NCI-H187 treated with DMSO at 0.1 percent for 48 hours (cell line): Measurements from ENCODE around the gene SLC16A3.
"Not testable (repeated sequence)": the region's sequence is repeated elsewhere in the genome, so short reads cannot be mapped to it uniquely, and the experiment has no call there.

Experiments
- DNase-seq: peaks from one replicate; lab custom pipeline; 2025; lab: John Stamatoyannopoulos, UW

SLC16A3 gene

DNA sequence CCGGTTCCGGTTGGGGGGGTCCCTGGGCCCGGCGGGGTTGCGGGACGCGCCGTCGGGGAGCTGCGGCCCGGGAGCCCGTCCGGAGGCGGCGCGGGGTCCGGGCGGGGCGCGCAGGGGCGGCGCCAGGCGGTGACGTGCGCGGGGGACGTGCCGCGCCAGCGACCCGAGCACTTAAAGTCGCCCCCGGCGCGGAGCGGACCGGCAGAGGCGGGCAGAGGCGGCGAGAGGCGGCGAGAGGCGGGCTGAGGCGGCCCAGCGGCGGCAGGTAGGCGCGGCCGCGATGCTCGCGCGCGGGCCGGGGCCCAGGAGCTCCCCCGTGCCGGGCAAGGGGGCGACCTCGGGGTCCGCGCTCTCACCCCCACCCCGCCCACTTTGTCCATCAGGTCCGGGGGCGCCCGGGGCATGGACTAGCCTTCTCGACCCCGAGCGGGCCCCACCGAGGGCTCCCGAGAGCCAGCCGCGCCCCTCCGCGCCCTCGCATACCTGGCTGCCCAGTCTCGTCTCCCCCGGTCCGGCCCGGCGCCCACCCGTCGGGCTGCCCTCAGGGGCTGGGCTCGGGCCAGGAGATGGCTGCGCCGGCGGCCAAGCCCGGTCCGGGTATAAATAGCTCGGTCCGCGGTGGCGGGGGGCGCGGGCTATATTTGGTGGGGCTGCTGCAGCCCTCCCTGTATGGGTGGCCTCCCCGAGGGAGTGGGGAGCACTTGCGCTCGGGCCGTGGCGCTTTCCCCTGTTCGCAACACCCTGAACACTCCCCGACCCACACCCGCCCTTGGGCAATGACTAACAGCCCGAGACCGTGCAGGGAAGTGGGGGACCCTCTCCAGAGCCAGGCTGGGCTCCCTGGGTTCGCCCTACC lies at the start of gene SLC16A3:
SLC16A3 (plus strand) TSS at position 201 of the 856 bp plus-strand sequence. CDS start 6,967 bp downstream, outside the sequence.
- no peak for DNase-seq

DNA sequence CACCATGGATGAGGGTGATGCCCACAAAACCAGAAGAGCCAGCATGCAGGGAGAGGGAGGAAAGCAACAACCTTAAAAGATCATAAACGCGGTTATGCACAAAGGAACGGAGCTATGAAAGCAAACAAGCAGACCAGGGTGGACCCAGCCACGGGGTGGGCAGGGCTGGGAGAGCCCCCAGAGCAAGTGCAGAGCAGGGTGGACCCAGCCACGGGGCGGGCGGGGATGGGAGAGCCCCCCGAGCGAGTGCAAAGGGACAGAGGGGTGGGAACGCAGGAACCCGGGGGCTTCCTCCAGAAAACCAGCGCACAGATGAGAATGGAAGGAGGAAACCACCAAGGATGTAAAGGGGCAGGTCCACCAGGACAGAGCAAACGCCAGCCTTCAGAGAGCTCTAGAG lies 49.4 kb upstream of the SLC16A3 start:
- no peak for DNase-seq

GRCh38 chr17:82179946-82180475 lies 48.8 kb upstream of the SLC16A3 start:
- no peak for DNase-seq

GRCh38 chr17:82180776-82181528 lies 47.9 kb upstream of the SLC16A3 start:
- no peak for DNase-seq

DNA sequence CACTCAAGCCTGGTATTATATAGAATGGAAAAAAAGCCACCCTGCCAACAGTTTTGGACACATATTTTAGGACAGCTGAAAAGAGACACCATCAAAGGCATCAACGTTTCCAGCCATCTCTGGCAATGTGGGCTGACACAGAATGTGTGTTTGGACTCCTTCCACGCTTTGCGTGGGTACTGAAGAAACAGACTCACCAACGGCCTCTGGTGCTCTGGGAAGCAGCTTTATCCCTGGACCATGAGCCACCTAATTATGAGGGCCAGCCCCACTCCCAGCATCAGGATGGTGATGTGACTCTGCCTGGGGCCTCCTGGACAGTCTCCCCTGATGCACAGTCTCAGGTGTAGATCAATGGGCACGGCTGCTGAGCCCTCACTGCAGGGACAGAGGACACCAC lies 44.1 kb upstream of the SLC16A3 start:
- DNase-seq: no peak

- DNase-seq: no peak
These were observed 42.6 kb upstream of the SLC16A3 start for GRCh38 chr17:82186221-82186620.

DNA sequence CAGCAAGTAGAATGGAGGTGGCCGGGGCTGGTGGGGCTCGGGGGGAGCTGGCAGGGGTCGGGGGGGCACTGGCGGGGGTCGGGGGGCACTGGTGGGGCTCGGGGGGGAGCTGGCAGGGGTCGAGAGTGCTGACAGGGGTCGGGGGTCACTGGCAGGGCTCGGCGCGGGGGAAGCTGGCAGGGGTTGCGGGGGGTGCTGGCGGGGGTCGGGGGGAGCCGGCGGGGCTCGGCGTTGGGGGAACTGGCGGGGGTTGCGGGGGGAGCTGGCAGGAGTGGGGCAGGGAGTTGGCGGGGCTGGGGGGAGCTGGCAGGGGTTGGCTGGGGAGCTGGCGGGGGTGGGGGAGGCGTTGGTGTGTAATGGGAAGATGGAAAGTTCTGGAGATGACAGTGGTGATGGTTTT lies 41.3 kb upstream of the SLC16A3 start:
- DNase-seq: no peak

- no peak for DNase-seq
These were observed 40.6 kb upstream of the SLC16A3 start for GRCh38 chr17:82188001-82188961.

- DNase-seq: not testable (repeated sequence)
These were observed 35.8 kb upstream of the SLC16A3 start for GRCh38 chr17:82193050-82193449.

DNA sequence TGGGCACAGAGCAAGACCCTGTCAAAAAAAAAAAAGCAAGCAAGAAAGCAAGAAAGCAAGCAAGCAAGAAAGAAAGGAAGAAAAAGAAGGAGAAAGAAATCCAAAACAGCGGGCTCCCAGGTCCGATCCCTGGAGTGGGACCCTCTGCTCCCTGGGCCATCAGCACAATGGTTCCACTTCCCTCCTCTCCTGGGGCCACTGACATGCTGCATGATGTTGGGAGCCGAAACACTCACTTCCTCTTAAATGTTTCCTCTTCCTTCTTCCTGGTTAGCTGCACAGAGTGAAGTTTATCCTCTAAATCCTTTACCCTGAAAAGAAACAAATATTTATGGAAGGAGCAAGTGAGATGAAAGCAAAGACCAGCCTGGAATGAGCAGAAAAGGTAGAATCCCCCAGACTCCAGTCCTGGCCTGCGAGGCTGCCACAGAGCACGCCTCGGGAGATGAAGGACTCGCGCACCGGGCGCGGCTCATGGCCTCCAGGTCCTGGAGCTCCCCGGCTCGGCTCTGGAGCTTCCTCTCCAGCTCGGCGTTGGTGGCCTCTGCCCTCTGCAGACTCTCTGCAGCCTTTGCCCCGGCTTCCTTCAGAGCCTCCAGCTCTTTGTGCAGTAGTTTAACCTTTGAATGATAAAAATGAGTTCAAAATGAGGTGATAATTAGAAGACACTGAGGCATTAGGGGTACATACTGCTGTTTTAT lies 35.2 kb upstream of the SLC16A3 start:
- DNase-seq: no peak

DNA sequence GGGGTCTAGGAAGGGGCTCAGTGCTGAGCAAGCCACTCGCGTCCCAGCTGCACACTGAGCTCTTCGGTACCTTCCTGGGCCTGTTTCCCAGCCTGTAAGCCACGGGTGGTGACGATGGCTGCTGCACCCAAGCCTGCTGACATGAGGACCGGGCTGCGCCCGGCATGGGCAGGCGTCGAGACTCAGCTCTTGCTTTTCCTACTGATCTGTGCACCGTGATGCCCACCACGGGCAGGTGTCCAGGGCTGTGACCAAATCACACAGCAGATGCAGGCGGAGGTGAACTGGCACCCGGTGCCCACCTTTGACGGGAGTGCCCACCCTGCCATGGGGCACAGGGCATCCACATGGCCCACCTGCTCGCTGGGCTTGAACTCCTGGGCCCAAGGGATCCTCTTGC lies 34.1 kb upstream of the SLC16A3 start:
- DNase-seq: no peak

DNA sequence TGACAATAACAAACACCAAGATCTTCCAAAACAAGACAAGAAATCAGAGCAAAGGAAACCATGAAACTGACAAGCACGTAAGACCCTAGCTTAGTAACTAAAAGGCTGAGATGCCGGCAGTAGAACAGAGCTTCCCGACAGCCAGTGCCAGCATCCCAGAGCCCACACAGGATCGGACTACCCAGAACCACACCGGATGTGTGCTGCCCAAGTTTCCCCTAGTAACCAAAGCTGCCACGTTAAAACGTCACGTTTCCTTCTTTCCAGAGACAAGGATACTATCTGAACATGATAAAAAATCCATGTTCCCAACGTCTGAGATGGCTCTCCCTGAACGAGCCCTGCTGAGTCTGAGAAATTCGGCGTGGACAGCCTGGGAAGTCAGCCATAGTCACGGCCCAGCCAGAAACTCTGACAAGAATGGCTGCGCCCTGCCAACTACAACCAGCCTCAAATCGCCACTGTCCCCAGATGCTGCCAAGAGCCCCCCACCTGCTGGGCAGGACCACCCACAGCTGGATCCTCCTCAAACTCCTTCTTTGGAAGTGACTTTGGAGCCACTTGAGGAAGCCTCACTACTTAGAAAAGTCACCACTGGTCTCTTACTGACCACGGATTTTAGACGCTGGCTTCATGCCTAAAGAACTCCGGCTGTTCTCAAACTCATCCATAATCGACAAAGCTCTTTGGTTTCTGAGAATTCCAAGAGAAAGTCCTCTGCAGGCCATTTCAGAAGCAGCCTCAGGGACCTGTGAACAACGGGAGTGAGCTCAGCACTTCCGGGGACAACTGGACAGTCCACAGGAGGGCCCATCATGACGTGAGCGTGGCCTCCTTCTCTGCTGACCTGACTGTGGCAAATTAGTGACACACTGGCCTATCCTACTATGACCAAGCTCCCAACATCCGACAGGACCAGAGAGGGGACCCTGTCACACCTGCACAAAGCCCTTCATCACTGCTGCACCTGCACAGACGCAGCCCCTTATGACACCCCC lies 32.9 kb upstream of the SLC16A3 start:
- DNase-seq: no peak

GRCh38 chr17:82198092-82198491 lies 30.8 kb upstream of the SLC16A3 start:
- no peak for DNase-seq

DNA sequence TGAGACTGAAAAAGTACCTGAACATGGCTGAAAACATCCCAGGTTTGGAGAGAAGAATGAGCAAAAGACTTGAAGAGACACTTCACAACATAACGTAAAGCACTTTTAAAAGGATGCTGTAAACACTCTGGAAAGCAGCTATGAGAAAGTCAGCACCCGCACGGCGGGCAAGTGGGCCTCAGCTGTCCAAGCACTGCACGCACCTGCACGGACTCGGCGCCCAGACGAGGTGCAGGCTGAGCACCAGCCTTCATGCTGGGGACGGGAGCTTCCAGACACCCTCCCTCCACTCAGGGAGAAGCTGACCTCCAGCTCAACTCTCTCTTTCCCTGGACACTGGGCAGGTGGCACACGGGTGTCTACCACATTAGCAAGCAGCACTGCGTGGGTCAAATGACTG lies 29.3 kb upstream of the SLC16A3 start:
- no peak for DNase-seq

DNA sequence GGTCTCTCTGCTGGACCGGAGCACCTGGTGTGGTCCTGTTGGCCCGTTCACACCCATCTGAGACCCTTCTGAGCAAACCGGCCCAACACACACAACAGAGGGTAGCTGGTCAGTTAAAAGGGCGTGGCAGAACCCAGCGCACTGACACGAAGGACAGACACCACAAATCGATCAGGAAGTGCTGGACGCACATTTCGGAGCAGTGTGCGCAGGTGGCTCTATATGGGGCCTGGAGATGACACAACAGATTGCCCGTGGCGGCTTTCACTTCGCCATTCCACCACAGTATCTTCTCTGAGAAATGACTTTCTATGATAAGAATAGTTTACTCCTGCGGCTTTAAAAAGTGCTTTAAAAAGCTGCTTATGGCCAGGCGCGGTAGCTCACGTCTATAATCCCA lies 28.7 kb upstream of the SLC16A3 start:
- no peak for DNase-seq

- no peak for DNase-seq
These were observed 27.9 kb upstream of the SLC16A3 start for GRCh38 chr17:82200743-82201497.

GRCh38 chr17:82201498-82201910 lies 27.3 kb upstream of the SLC16A3 start:
- no peak for DNase-seq

DNA sequence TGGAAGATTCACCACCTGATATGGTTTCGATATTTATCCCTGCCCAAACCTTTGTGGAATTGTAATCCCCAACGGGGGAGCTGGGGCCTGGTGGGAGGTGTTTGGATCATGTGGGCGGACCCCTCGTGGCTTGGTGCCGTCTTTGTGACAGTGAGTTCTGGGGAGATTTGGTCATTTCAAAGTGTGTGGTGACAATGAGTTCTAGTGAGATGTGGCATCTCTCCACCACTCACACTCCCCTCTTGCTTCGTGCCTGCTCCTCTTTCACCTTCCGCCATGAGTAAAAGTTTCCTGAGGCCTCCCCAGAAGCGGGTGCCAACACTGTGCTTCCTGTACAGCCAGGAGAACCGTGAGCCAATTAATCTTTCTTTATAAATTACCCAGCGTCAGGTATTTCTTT lies 25.9 kb upstream of the SLC16A3 start:
- no peak for DNase-seq

DNA sequence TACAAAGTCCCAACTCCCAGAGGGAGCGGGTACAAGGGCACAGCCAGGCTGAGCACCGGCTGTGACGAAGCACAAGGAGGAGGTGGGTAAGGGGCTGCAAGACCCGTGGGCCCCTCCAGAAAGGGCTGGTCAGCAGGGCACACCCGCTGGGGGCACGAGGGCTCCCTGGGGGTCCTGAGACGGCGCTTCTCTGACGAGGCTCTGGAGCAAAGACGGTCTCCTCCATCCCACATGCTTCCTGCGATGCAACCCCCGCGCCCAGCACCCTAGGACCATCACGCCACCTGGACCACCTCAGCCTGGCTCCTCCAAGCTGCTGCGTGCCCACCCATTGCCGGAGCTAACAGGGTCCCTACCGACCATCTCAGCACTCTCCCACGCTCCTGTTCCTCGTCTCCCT lies 24.9 kb upstream of the SLC16A3 start:
- DNase-seq: no peak
